HG03565 (cell line): ENCODE data around the gene FGG.

Experiments used
- ATAC-seq: cut with Tn5 transposase; IDR thresholded peaks from one replicate; pipeline ENCODE4 v1.9.1; 2021; ENCODE audit warnings: mild to moderate bottlenecking, moderate library complexity; ENCODE audit not compliant: unreplicated experiment

The FGG gene

GRCh38 chr4:154559494-154560418 lies 52.7 kb downstream of the FGG start:
- peak; percentile 85 for ATAC-seq

GRCh38 chr4:154559141-154559493 lies 53.3 kb downstream of the FGG start:
- peak; percentile 15 for ATAC-seq
